K562 (cell line): ENCODE measurements around the gene TAS2R16. TPM values are rescaled to one million over a fixed set of nuclear protein-coding genes. Genes with fewer than 3 reads are reported as not detected.
A peak's percentile ranks its signal among the peaks of the same experiment; 100 is the strongest.

Experiments used
- ATAC-seq: fragments of 200-7000 bp; cut with Tn5 transposase; 3 replicates; pipeline ENCODE4 v1.9.1; 2020; ENCODE audit warnings: moderate library complexity
- BruUV-seq: library from RNA; stranded (reverse); fragments of 400-500 nt; replicated peaks from 2 replicates; lab custom pipeline; 2021; lab: Mats Ljungman, UMichigan
- CTCF ChIA-PET: fragments of 300-600 bp; formaldehyde crosslinking; extraction: SDS; loops from one replicate; lab custom pipeline; 2021; ENCODE audit warnings: low intra/inter-chr PET ratio; lab: Yijun Ruan, JAX
- POLR2A ChIA-PET: fragments of 300-600, 350-650 bp; sonication (Branson Sonifier 250); formaldehyde crosslinking; extraction: SDS; loops from one replicate; lab custom pipeline; 2021; ENCODE audit warnings: antibody characterized with exemption, inconsistent platforms; lab: Yijun Ruan, JAX
- DNase-seq, 4 experiments: peaks; one replicate each; pipeline versions ENCODE4 v3.0.0 to v3.0.0-alpha.2; 2011 to 2018; ENCODE audit warnings: low spot score in 3 of 4, mixed read lengths in 3 of 4; ENCODE audit errors: extremely low read depth in 1 of 4
- FAIRE-seq: peaks from 2 replicates; lab custom pipeline; 2011; peaks lifted over from hg19 to GRCh38; lab: Jason Lieb, UNC
- H2AFZ ChIP-seq: 2 replicates; pipeline ENCODE4 v1.6.0; 2011; ENCODE audit warnings: low read depth, low read length, control low read depth, inconsistent platforms
- H3K27ac ChIP-seq: fragments of 200-600 bp; 3 replicates; pipeline ENCODE4 v1.8.0; 2011; ENCODE audit warnings: low read depth, mild to moderate bottlenecking, control low read depth, inconsistent platforms, low read length, moderate library complexity, mixed read lengths; ENCODE audit errors: extremely low read depth
- H3K27me3 ChIP-seq, 2 experiments: fragments of 300-600 bp in 1 of 2; 2 replicates in 1 of 2; 3 replicates in 1 of 2; pipeline versions ENCODE4 v1.6.0 to v1.8.0; 2011; ENCODE audit warnings: inconsistent platforms in 2 of 2, low read length in 2 of 2, mild to moderate bottlenecking in 1 of 2, mixed read lengths in 1 of 2, moderate library complexity in 1 of 2; ENCODE audit not compliant: control insufficient read depth in 2 of 2, insufficient read depth in 2 of 2
- H3K36me3 ChIP-seq: fragments of 300-600 bp; 3 replicates; pipeline ENCODE4 v1.8.0; 2011; ENCODE audit warnings: mild to moderate bottlenecking, low read length, inconsistent platforms; ENCODE audit not compliant: control insufficient read depth, insufficient read depth
- H3K4me1 ChIP-seq, 2 experiments: fragments of 200-600 bp in 1 of 2; replicated peaks in 1 of 2; 2 replicates in 1 of 2; 3 replicates in 1 of 2; pipeline versions ENCODE4 v1.5.1 to v1.8.0; 2011; ENCODE audit warnings: inconsistent platforms in 2 of 2, low read length in 2 of 2, mild to moderate bottlenecking in 1 of 2, mixed read lengths in 1 of 2, moderate library complexity in 1 of 2; ENCODE audit not compliant: control insufficient read depth in 2 of 2, insufficient read depth in 2 of 2
- H3K4me2 ChIP-seq: 2 replicates; pipeline ENCODE4 v1.6.1; 2011; ENCODE audit warnings: low read length, control low read depth, inconsistent platforms, mixed read lengths; ENCODE audit not compliant: insufficient read depth
- H3K4me3 ChIP-seq: fragments of 200-600 bp; sonication (generic), shearing (Covaris generic); 2 replicates; pipeline ENCODE4 v1.5.1; 2016; ENCODE audit warnings: control low read depth, inconsistent platforms
- H3K79me2 ChIP-seq: fragments of 200-600 bp; 3 replicates; pipeline ENCODE4 v1.8.0; 2011; ENCODE audit warnings: low read length, inconsistent platforms; ENCODE audit not compliant: control insufficient read depth, insufficient read depth
- H3K9ac ChIP-seq, 2 experiments: 2 replicates each; pipeline versions ENCODE4 v1.6.0 to v1.6.1; 2011; ENCODE audit warnings: low read depth in 2 of 2, low read length in 2 of 2, control low read depth in 1 of 2, inconsistent platforms in 1 of 2, mild to moderate bottlenecking in 1 of 2, mixed read lengths in 1 of 2; ENCODE audit not compliant: insufficient read depth in 1 of 2
- H3K9me1 ChIP-seq: one replicate; pipeline ENCODE4 v1.6.0; 2011; ENCODE audit warnings: inconsistent platforms, mild to moderate bottlenecking, low read length, moderate library complexity; ENCODE audit not compliant: control insufficient read depth, insufficient read depth
- H3K9me3 ChIP-seq: replicated peaks from 2 replicates; pipeline ENCODE4 v1.5.1; 2011; ENCODE audit warnings: low read depth, low read length, inconsistent platforms; ENCODE audit not compliant: control insufficient read depth, insufficient read depth
- H4K20me1 ChIP-seq: replicated peaks from 2 replicates; pipeline ENCODE4 v1.6.1; 2011; ENCODE audit warnings: low read length, inconsistent platforms, mixed read lengths; ENCODE audit not compliant: control insufficient read depth, insufficient read depth
- C11orf30 ChIP-seq: fragments of 450-650 bp; IDR thresholded peaks from 2 replicates; pipeline ENCODE4 v1.6.1; 2016; ENCODE audit warnings: low read depth, mild to moderate bottlenecking
- CBX2 ChIP-seq: fragments of 200-600 bp; sonication (generic); IDR thresholded peaks from one replicate; pipeline ENCODE4 v1.6.1; 2012; ENCODE audit warnings: mild to moderate bottlenecking, low read length, inconsistent platforms; ENCODE audit not compliant: insufficient read depth, poor library complexity, severe bottlenecking
- ELF1 ChIP-seq: fragments of 200-800 bp; sonication (Bioruptor generic); IDR thresholded peaks from 2 replicates; pipeline ENCODE4 v1.6.1; 2016; ENCODE audit warnings: missing genetic modification characterization, missing compliant biosample characterization
- GABPB2 ChIP-seq: fragments of 250-450 bp; sonication (Bioruptor Pico); conservative IDR thresholded peaks from 2 replicates; pipeline ENCODE4 v1.5.1; 2021; ENCODE audit warnings: mild to moderate bottlenecking
- NELFE ChIP-seq: IDR thresholded peaks from 2 replicates; pipeline ENCODE4 v1.6.1; 2011; ENCODE audit warnings: mild to moderate bottlenecking; ENCODE audit not compliant: insufficient read depth, insufficient read length
- RFX1 ChIP-seq: fragments of 450-650 bp; IDR thresholded peaks from 2 replicates; pipeline ENCODE4 v1.6.1; 2016; ENCODE audit warnings: mild to moderate bottlenecking, moderate library complexity
- SOX6 ChIP-seq: fragments of 450-650 bp; IDR thresholded peaks from 2 replicates; pipeline ENCODE4 v1.6.1; 2014; ENCODE audit warnings: mild to moderate bottlenecking
- ZNF668 ChIP-seq: fragments of 250-450 bp; sonication (Bioruptor Pico); IDR thresholded peaks from 2 replicates; pipeline ENCODE4 v1.8.0; 2022; ENCODE audit warnings: mild to moderate bottlenecking, inconsistent platforms
- WGBS: fragments of 100-300 bp; shearing (Covaris generic); methylation state at CpG from one replicate; pipeline ENCODE4 v1.1.6; 2016; ENCODE audit warnings: low coverage, mixed read lengths; ENCODE audit not compliant: insufficient coverage; ENCODE audit errors: missing lambda C conversion rate; 5-methylcytosine and 5-hydroxymethylcytosine counted together
- in situ Hi-C: fragments of 300-500 bp; cut with MboI; formaldehyde crosslinking; loops from 4 replicates; pipeline ENCODE4 v1.15.0; 2018; ENCODE audit warnings: inconsistent platforms, mixed read lengths
- intact Hi-C: fragments of 100-400 bp; cut with micrococcal nuclease; formaldehyde crosslinking; loops from 2 replicates; pipeline ENCODE4 v1.14.2; 2022
- polyA plus RNA-seq, 8 experiments: library from polyadenylated mRNA; depleted of rRNA in 4 of 8; stranded (reverse) in 5 of 8; unstranded in 3 of 8; fragments of >200 nt; fragmentation: Nextera tagmentation in 2 of 8; fragmentation: Illumina TruSeq in 1 of 8; extraction: Ambion mirVana in 2 of 8; extraction: Trizol in 1 of 8; gene quantifications; 2 replicates each; pipeline versions ENCODE4 v1.2.1 to v1.2.3, GENCODE V29; 2011 to 2014; ENCODE audit warnings: inconsistent platforms in 1 of 8, missing spikeins in 1 of 8
- total RNA-seq, 7 experiments: library from RNA; depleted of rRNA in 6 of 7; stranded (reverse); fragments of >200 nt in 6 of 7; fragmentation: Illumina TruSeq in 2 of 7; extraction: Trizol in 2 of 7; gene quantifications; 2 replicates each; pipeline versions ENCODE4 v1.2.1 to v1.2.3, GENCODE V29; 2011 to 2021; ENCODE audit warnings: low replicate concordance in 1 of 7
- TF ChIP-seq, protein P1 (sequence below): fragments of 250-450 bp; sonication (Bioruptor Pico); IDR thresholded peaks from 2 replicates; pipeline ENCODE4 v1.5.0; 2022; ENCODE audit warnings: mild to moderate bottlenecking
- TF ChIP-seq, protein P2 (sequence below): sonication (generic); formaldehyde crosslinking; IDR thresholded peaks from 2 replicates; pipeline ENCODE4 v1.8.0; 2022; ENCODE audit warnings: mild to moderate bottlenecking, missing genetic modification reagents
- TF ChIP-seq, protein P3 (sequence below): IDR thresholded peaks from 3 replicates; pipeline ENCODE4 v1.6.1; 2011; ENCODE audit warnings: borderline replicate concordance, mild to moderate bottlenecking, moderate library complexity; ENCODE audit not compliant: insufficient read length; ENCODE audit errors: extremely low read depth

Gene TAS2R16
- total and polyA plus RNA-seq, 9 of the 15 experiments (the other 6 are each of a cell fraction or from before 2014, with no cell fraction given) = not detected

GRCh38 chr7:123028339-123028738 lies 32.8 kb upstream of the TAS2R16 start:
- no peaks in the 10 kb centered on the region for H4K20me1 ChIP-seq
- no peak overlapping the region for H3K4me2 ChIP-seq
- DNase-seq (no peak), FAIRE-seq (no peak), ATAC-seq (no peak)
- POLR2A ChIA-PET = no interaction called here
- WGBS = 0% methylated on average over 3 of the region's 3 CpGs
- no peaks in the 10 kb centered on the region for H3K79me2 ChIP-seq
- no peak overlapping the region for H3K4me3 ChIP-seq
- H3K4me1 ChIP-seq = no peaks in the 10 kb centered on the region
- BruUV-seq = no TSS peak
- H2AFZ ChIP-seq = no peak overlapping the region
- in situ Hi-C loops (no loop called here), intact Hi-C loops (no loop called here)
- no peak overlapping the region for H3K27ac ChIP-seq
- peak; percentile 64 for TF ChIP-seq RFX1
- no peak for TF ChIP-seq SOX6
- no peaks in the 10 kb centered on the region for H3K36me3 ChIP-seq
- peaks cover 3% of the 10 kb centered on the region; the same call in 1 of the 2 replicates for H3K9me3 ChIP-seq
- H3K9me1 ChIP-seq = no peaks in the 10 kb centered on the region
- no peak overlapping the region for H3K9ac ChIP-seq
- no peaks in the 10 kb centered on the region for H3K27me3 ChIP-seq
- CTCF ChIA-PET = no interaction called here

DNA sequence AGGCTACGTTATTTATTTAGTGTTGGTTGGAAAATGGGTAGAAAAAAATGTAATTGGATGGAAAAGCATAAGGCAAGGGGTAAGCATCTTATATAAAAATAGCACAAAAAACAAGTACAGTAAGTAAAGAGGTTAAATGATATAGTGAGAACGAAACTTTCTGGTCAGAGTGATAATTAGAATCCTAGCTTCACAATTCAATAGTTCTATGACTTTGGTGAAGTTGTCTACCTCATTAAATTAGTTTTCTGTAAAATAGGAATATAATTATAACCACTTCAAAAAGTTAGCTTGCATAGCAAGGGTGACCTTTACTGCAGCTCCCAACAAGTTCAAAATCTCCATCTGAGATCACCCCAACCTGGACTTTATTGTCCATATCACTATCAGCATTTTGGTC lies 30.8 kb upstream of the TAS2R16 start:
- DNase-seq (no peak), ATAC-seq (no peak), FAIRE-seq (no peak)
- Histone ChIP-seq H3K4me3 (no peak overlapping the region), H3K9me3 (peaks cover 5% of the 10 kb centered on the region), H3K4me2 (no peak overlapping the region), H3K36me3 (no peaks in the 10 kb centered on the region), H3K9ac (no peak overlapping the region), H2AFZ (no peak overlapping the region), H3K4me1 (no peaks in the 10 kb centered on the region), H4K20me1 (no peaks in the 10 kb centered on the region), H3K79me2 (no peaks in the 10 kb centered on the region), H3K27ac (no peak overlapping the region), H3K27me3 (no peaks in the 10 kb centered on the region), H3K9me1 (no peaks in the 10 kb centered on the region)
- POLR2A ChIA-PET = no interaction called here
- no TSS peak for BruUV-seq
- CTCF ChIA-PET = no interaction called here
- in situ Hi-C loops (no loop called here), intact Hi-C loops (no loop called here)
- 2% methylated on average over 2 of the region's 2 CpGs for whole genome bisulfite sequencing
- TF ChIP-seq C11orf30 (no peak), GABPB2 (CRISPR knock-in tag) (no peak), NELFE (no peak), CBX2 (no peak), ZNF668 (CRISPR knock-in tag) (no peak), ELF1 (tag) (no peak)
- TF ChIP-seq, protein P1, sequence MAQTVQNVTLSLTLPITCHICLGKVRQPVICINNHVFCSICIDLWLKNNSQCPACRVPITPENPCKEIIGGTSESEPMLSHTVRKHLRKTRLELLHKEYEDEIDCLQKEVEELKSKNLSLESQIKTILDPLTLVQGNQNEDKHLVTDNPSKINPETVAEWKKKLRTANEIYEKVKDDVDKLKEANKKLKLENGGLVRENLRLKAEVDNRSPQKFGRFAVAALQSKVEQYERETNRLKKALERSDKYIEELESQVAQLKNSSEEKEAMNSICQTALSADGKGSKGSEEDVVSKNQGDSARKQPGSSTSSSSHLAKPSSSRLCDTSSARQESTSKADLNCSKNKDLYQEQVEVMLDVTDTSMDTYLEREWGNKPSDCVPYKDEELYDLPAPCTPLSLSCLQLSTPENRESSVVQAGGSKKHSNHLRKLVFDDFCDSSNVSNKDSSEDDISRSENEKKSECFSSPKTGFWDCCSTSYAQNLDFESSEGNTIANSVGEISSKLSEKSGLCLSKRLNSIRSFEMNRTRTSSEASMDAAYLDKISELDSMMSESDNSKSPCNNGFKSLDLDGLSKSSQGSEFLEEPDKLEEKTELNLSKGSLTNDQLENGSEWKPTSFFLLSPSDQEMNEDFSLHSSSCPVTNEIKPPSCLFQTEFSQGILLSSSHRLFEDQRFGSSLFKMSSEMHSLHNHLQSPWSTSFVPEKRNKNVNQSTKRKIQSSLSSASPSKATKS (CRISPR knock-in tag) = no peak
- TF ChIP-seq, protein P2, sequence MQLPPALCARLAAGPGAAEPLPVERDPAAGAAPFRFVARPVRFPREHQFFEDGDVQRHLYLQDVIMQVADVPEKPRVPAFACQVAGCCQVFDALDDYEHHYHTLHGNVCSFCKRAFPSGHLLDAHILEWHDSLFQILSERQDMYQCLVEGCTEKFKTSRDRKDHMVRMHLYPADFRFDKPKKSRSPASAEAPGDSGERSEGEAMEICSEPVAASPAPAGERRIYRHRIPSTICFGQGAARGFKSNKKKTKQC (CRISPR knock-in tag) = no peak
- TF ChIP-seq, protein P3, sequence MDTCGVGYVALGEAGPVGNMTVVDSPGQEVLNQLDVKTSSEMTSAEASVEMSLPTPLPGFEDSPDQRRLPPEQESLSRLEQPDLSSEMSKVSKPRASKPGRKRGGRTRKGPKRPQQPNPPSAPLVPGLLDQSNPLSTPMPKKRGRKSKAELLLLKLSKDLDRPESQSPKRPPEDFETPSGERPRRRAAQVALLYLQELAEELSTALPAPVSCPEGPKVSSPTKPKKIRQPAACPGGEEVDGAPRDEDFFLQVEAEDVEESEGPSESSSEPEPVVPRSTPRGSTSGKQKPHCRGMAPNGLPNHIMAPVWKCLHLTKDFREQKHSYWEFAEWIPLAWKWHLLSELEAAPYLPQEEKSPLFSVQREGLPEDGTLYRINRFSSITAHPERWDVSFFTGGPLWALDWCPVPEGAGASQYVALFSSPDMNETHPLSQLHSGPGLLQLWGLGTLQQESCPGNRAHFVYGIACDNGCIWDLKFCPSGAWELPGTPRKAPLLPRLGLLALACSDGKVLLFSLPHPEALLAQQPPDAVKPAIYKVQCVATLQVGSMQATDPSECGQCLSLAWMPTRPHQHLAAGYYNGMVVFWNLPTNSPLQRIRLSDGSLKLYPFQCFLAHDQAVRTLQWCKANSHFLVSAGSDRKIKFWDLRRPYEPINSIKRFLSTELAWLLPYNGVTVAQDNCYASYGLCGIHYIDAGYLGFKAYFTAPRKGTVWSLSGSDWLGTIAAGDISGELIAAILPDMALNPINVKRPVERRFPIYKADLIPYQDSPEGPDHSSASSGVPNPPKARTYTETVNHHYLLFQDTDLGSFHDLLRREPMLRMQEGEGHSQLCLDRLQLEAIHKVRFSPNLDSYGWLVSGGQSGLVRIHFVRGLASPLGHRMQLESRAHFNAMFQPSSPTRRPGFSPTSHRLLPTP = no peak
